Embryonic facial prominence (tissue), 1 donor: ENCODE data around the gene BICC1.

Experiments used
- DNase-seq: peaks from one replicate; pipeline ENCODE4 v3.0.0-alpha.2; 2016; ENCODE audit errors: extremely low spot score

The BICC1 gene

DNA sequence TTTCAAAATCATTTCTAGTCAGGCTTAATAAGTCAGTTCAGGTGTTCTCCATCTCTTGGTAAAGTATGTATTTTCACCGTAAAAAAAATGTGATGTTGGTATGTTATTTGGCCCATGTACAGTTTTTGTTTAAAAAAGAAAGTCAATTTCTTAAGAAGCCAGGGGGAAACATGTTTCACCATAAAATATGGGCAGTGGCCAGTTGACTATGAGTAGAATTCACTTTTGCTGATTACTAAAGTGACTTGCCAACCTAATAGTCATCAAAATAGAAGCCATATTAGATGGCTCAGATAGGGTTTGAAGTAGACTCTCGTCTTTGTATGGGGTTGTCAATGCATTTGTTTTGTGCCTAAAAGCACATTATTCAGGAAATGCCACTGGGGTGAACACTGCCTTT is 266.3 kb downstream of the BICC1 start:
- no peak for DNase-seq

- DNase-seq: no peak
Measured at GRCh38 chr10:58779594-58779993, 266.9 kb downstream of the BICC1 start.

DNA sequence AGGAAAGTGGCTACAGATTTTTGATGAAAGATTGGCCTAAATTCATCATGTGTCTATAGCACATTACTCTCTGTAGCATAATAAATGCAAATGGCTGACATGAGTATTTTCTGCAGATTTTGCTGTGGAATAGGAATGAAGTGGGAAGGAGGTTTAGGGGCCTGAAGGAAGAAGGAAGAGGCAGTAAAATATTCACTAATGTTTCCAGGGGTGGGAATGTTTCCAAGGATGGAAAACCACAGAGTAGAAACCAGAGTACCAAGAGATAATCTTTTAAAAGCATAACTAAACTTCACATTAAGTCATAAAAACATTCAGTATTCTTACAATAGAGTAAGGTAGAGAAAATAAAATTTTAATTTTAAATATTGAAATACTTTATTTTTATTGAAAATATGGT is 267.8 kb downstream of the BICC1 start:
- DNase-seq: no peak

DNA sequence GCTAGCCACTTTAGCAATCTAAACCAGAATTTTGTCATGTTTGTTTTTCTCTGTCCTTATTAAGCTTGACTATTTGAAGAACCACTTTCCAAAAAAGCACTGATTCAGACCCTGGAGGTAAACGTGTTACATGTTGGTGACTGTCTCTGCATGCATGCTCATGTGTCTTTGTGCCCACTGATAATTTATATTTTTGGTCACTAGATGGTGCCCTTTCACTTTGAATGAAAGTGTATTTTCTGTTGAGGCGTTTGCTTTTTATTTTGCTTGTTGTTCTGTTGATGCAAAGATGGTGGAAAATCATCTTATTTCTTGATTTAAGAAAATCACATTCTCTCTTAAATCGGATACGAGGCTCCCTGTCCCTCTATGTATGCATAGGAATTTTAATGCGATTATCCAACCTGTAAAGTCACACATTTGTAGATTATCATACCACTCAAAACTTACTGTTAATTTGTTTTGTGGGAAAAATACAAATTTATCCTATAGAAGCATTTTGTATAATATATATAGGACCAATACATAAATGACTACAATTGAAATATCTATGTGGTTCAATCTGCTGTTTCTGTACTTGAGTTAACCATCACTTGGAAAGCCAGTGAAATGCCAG is 269.3 kb downstream of the BICC1 start:
- DNase-seq: peak; percentile 65

GRCh38 chr10:58782876-58783851 is 270.5 kb downstream of the BICC1 start:
- DNase-seq: no peak

GRCh38 chr10:58784361-58784760 is 271.7 kb downstream of the BICC1 start:
- DNase-seq: no peak

DNA sequence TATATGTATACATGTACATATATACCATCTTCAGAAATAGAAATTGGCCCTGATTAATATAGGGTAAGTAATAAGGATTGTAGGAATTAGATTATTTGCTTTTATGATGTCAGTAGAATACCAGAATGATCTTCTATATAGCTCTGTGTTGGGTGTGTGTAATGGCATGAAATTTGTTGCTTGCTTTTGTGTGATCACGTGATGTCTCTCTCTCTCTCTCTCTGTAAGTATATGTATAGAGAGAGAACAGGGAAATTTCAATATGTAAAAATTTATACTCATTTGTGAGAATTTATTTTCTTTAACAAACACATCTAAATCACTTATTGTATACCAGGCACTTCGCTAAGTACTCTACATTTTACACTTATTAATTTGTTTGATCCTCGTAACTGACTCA is 272.7 kb downstream of the BICC1 start:
- DNase-seq: no peak

DNA sequence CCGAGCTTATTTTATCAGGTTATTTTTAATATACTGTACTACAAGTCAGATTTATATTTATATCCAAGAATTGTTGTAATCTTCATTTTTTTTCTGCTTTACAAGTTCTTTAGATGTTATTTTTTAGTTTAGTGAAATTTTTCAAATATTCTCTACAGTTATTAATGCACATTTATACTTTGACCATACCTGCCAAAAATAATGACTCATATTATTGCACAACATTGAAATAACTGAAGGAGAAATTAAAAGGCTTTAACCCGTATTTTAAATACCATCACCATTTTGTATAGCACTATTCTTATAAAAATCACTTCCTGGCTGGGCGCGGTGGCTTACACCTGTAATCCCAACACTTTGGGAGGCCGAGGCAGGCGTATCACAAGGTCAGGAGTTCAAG is 278.5 kb downstream of the BICC1 start:
- no peak for DNase-seq

DNA sequence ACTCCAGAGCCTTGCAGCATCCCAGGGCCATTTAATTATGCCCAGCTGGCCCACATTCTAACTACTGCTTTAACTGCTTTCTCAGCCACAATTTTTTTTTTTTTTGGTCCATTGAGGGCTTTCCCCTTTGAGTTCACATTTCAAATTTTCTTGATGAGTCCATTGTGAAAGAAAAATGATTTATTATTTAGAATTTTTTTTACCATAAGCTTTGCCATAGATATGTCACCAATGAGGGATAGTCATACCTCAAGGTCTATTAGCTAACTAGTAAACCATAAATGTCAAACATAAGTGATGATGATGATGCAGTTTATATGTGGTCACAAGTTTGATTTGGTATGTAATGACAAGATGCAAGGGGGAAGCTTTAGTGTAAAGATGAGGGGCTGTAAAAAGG is 282.9 kb downstream of the BICC1 start:
- DNase-seq: no peak

DNA sequence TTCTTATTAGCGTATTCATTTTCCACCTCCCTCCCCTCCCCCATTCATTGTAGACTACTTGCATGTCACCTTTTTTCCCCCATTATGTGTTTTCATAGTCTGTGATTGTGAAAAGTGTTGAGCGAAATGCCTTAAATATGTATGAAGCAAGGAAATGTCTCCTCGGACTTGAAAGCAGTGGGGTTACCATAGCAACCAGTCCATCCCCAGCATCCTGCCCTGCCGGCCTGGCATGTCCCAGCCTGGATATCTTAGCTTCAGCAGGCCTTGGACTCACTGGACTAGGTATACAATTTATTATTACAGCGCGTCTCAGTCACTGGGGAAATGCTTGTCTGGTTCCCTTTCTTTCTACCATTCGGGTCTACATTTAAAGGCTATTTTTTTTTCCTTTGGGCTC is 283.6 kb downstream of the BICC1 start:
- DNase-seq: no peak

GRCh38 chr10:58796824-58797223 is 284.2 kb downstream of the BICC1 start:
- no peak for DNase-seq

GRCh38 chr10:58797356-58797755 is 284.7 kb downstream of the BICC1 start:
- DNase-seq: no peak

- DNase-seq: no peak
Measured at GRCh38 chr10:58802047-58802446, 289.4 kb downstream of the BICC1 start.

DNA sequence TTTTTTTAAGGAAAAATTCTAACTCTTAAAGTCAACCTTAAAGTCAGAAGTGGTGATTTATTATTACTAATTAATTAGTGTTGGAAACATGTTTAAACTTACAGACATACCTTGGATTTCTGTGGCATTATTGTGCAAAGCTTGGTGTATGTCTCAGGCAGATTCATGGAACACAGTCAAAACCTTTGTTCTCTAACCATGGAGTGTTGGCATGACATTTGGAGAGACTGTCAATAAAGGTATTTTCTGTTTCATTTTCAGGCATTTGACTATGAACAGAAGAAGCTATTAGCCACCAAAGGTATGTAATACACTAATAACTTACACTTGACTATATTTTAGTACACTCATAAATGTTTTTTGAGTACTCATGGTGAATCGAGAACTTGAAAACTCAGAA is 293.7 kb downstream of the BICC1 start:
- no peak for DNase-seq

DNA sequence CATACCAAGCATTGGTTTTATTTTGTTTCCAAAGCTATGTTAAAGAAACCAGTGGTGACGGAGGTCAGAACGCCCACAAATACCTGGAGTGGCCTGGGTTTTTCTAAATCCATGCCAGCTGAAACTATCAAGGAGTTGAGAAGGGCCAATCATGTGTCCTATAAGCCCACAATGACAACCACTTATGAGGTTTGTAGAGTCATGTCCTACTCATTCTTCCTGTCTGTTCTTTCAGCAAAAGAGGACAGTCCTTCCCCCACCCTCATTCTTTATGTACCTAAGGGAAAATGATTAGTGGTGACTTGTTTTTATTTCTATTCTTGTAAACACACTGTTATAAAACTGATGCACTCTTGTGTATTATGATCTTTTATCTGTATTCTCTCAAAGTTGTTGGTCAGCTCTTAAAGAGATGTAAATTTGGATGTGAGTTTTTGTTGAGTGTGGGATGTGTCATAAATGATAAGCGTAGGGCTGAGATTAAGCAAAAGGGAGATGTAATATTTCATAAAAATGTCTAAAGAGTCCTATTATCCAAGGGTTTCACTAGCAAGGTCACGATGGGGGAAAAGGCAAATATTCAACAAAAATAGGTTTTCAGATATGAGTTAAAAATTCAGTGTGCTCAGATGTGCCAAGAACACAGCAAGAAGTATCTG is 294.4 kb downstream of the BICC1 start:
- DNase-seq: no peak

DNA sequence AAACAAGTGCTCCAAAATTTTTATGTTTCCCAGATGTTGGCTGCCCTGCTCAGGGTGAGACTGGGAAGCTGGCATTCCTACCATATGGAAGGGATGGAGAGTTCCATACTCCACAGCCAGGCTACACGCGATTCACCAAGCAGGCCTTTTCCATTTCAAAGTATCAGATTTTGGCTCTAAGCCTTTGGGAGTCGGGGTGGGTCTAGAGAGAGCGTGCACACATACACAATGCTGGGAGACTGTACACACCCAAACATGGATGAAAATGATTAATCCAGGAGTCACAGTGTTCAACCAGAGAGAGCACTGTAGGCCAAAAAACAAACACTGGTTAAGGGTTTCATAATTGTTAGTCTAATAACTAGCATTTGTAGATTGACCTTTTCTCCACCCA is 295.0 kb downstream of the BICC1 start:
- DNase-seq: no peak

GRCh38 chr10:58810751-58811150 is 298.1 kb downstream of the BICC1 start:
- no peak for DNase-seq

DNA sequence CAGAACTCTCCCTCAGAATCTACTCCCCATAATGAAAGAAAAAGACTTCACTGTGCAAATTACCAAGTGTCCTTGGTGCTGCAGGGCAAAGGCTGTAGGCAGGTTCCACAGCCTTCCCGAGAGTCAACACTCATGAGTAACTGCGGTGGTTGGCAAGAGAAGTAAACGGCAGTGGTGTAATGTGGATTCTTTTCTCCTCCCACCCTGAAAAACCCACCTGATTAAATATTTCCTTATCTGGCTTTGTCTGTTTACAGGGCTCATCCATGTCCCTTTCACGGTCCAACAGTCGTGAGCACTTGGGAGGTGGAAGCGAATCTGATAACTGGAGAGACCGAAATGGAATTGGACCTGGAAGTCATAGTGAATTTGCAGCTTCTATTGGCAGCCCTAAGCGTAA is 300.9 kb downstream of the BICC1 start:
- no peak for DNase-seq

GRCh38 chr10:58817201-58817846 is 304.7 kb downstream of the BICC1 start:
- no peak for DNase-seq

GRCh38 chr10:58818900-58819299 is 306.2 kb downstream of the BICC1 start:
- DNase-seq: no peak

DNA sequence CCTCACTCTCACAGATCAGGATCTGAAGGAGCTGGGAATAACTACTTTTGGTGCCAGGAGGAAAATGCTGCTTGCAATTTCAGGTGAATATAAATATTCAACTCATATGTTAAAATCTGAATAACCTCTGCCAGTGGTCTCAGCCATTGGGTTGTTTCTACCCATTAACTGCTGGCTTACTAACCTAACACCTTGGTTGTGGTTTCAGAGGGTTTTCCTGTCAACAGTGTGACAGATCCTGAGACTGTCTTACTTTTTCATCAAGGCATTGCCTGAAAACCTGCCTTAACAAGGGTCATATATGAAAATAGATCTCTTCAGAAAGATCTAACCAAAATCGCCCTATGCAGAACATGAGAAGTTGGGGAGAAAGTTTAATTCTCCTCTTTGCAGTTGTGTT is 307.7 kb downstream of the BICC1 start:
- no peak for DNase-seq
